ENCODE data around the gene TBCD. TPM values are rescaled to one million over a fixed set of nuclear protein-coding genes. Genes with fewer than 3 reads are reported as not detected.

Gene TBCD
- total RNA-seq, 6 experiments from 2014 or later, result 47.3 to 67.6 (median 62.5) TPM

- Mint-ChIP-seq H3K27ac (peak overlapping the region; percentile 40; the same call in 1 of the 2 replicates), H3K4me3 (peak overlapping the region; percentile 44)
These were observed 141.9 kb downstream of the TBCD start for GRCh38 chr17:82893779-82894178.

GRCh38 chr17:82894389-82894788, 142.5 kb downstream of the TBCD start:
- H3K36me3 Mint-ChIP-seq (ENCODE audit: low read depth), result peaks cover 4% of the 10 kb centered on the region

More at GRCh38 chr17:82893779-82894178, 141.9 kb downstream of the TBCD start:
- no peaks in the 10 kb centered on the region for H3K9me3 Mint-ChIP-seq
- peaks cover 12% of the 10 kb centered on the region for H3K4me1 Mint-ChIP-seq (ENCODE audit: low read depth)
- H3K36me3 Mint-ChIP-seq (ENCODE audit: low read depth), result peaks cover 4% of the 10 kb centered on the region
- DNase-seq, result no peak
- H3K27me3 Mint-ChIP-seq (ENCODE audit: insufficient read depth), result no peaks in the 10 kb centered on the region; the same call in 1 of the 2 replicates
- TF ChIP-seq CTCF (IDR thresholded peaks at IDR 0.05), result no peak

GRCh38 chr17:82895087-82895486, 143.2 kb downstream of the TBCD start:
- Mint-ChIP-seq H3K27ac (no peak overlapping the region), H3K27me3 (ENCODE audit: insufficient read depth) (no peaks in the 10 kb centered on the region; the same call in 1 of the 2 replicates), H3K4me3 (no peak overlapping the region), H3K4me1 (ENCODE audit: low read depth) (peaks cover 12% of the 10 kb centered on the region), H3K36me3 (ENCODE audit: low read depth) (peaks cover 4% of the 10 kb centered on the region), H3K9me3 (no peaks in the 10 kb centered on the region)
- no peak for DNase-seq
- no peak for TF ChIP-seq CTCF (IDR thresholded peaks at IDR 0.05)

More at GRCh38 chr17:82894389-82894788, 142.5 kb downstream of the TBCD start:
- peaks cover 12% of the 10 kb centered on the region for H3K4me1 Mint-ChIP-seq (ENCODE audit: low read depth)
- TF ChIP-seq CTCF (IDR thresholded peaks at IDR 0.05), result no peak
- H3K27ac Mint-ChIP-seq, result no peak overlapping the region; the same call in 1 of the 2 replicates
- H3K4me3 Mint-ChIP-seq, result peak overlapping the region; percentile 44; the same call in 1 of the 2 replicates
- DNase-seq, result no peak
- H3K27me3 Mint-ChIP-seq (ENCODE audit: insufficient read depth), result no peaks in the 10 kb centered on the region; the same call in 1 of the 2 replicates
- H3K9me3 Mint-ChIP-seq, result no peaks in the 10 kb centered on the region

GRCh38 chr17:82896071-82897000, 144.5 kb downstream of the TBCD start:
- Mint-ChIP-seq H3K27me3 (ENCODE audit: insufficient read depth) (no peaks in the 10 kb centered on the region; the same call in 1 of the 2 replicates), H3K9me3 (no peaks in the 10 kb centered on the region), H3K4me1 (ENCODE audit: low read depth) (peaks cover 22% of the 10 kb centered on the region), H3K36me3 (ENCODE audit: low read depth) (peaks cover 4% of the 10 kb centered on the region), H3K27ac (no peak overlapping the region), H3K4me3 (no peak overlapping the region)
- DNase-seq, result no peak
- TF ChIP-seq CTCF (IDR thresholded peaks at IDR 0.05), result no peak

- peaks cover 22% of the 10 kb centered on the region for H3K4me1 Mint-ChIP-seq (ENCODE audit: low read depth)
These were observed 145.8 kb downstream of the TBCD start for GRCh38 chr17:82897514-82898249.

More at GRCh38 chr17:82897514-82898249, 145.8 kb downstream of the TBCD start:
- no peak for DNase-seq
- Mint-ChIP-seq H3K27ac (no peak overlapping the region), H3K27me3 (ENCODE audit: insufficient read depth) (no peaks in the 10 kb centered on the region; the same call in 1 of the 2 replicates), H3K36me3 (ENCODE audit: low read depth) (peaks cover 4% of the 10 kb centered on the region), H3K4me3 (no peak overlapping the region), H3K9me3 (no peaks in the 10 kb centered on the region)
- TF ChIP-seq CTCF (IDR thresholded peaks at IDR 0.05), result peak; percentile 32; the same call in 1 of the 2 replicates

Measured in HFFc6 (cell line).